ENCODE results near the gene SLCO3A1.

DNA sequence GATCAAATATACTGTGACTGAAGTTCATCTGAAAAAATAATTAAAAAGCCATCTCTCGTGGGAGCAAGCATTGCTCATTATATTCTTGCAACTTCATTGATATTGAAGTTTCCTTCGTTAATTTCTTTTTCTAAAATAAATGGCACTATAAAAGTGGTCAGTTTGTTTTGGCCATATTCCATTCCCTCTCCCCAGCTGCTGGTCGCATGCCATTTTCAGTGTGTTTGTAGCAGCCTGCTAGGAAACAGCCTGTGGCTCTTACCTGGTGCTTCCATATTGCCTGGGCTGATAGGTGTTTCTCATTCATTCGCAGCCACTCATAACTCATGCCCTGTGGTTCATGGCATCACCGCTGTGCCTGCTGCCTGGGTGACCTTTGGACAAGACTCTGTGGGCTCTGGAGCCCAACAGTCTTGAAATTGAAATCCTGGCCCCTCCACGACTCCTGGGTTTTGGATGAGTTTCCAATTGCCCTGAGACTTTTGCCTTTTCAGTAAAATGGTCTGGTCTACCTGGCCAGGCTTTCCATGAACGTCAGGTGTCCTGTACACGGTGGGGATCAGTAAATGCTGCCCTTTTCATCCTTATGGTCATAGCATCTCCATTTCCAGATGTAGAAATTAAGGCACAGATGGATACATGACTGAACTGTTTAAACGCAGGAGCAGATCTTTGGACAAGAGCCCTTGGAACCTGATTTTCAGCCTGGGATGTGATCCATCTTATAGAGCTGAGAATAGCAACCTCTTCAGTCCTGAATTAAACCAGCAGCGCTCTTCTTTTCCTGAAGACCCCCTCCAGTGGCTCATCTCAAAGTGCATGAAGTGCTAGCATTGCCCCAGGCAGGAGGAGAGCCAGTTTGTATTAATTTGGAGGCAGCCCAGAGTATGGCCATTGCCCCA, 69.4 kb downstream of the SLCO3A1 start:
- TF ChIP-seq EZH2 (IDR thresholded peaks at IDR 0.05; ENCODE audit: insufficient read depth, poor library complexity, severe bottlenecking) (no peak), EZH2phosphoT487 (IDR thresholded peaks at IDR 0.05; ENCODE audit: insufficient read depth, low read depth) (no peak)

Measured in GM23248 (cell line).